GM18520 (cell line): Measurements from ENCODE around the gene IQCM.
"Not testable (repeated sequence)": the region's sequence is repeated elsewhere in the genome, so short reads cannot be mapped to it uniquely, and the experiment has no call there.

ENCODE experiments used
- ATAC-seq: cut with Tn5 transposase; IDR thresholded peaks from one replicate; pipeline ENCODE4 v1.9.1; 2021; ENCODE audit not compliant: unreplicated experiment

The IQCM gene

DNA sequence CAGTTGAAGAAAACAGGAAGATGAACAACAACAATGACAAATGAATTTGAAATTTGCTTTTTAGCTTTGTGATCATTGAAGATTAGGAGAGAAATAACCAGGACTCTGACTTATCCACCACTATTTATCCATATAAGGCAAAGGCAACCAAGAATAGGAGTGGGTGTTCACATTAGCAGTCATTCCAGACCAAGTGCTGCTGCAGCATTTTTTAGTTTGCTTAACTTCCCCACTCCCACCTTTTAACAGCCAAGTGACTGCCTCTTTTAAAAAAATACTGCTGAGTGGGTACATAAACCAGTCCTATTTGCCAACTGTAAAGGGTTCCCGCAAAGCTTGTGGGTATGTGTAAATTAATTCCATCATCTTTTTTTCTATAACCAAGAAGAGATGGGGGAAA is 230.9 kb downstream of the IQCM start:
- no peak for ATAC-seq

DNA sequence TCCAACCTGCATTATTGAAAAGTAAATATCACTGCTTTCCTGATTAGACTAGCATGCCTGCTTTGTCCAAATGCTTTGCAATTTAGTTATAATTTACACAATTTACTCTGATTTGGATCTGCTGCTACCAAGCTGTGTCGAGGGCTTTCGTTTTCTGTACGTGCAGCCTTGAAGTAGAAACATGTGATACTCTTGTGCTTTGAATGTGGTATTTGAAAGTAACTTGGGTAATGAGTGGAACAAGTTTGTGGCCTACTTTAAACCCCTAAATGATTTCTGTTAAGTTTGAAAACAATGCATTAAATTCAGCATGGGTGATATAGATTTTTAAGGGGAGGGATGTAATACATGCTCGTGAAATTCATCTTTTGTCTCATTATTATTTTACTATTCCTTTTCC is 240.7 kb downstream of the IQCM start:
- peak; percentile 73 for ATAC-seq

DNA sequence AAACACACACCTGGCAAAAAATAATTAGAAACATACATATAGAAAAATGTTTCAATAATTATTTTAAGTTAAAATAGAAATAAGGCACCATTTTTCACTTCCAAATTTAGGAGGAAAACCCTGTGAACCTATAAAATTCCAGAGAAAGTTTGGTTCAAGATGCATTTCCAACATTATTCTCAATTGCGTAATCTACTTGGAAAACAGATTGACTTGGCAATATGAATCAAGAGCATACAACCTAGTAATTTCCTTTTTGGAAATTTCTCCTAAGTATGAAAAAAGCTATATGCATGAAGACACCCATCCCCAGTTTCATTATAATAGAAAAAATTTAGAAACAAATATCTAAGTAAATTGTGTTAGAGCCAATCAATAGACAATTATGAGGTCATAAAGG is 242.9 kb downstream of the IQCM start:
- ATAC-seq = no peak

DNA sequence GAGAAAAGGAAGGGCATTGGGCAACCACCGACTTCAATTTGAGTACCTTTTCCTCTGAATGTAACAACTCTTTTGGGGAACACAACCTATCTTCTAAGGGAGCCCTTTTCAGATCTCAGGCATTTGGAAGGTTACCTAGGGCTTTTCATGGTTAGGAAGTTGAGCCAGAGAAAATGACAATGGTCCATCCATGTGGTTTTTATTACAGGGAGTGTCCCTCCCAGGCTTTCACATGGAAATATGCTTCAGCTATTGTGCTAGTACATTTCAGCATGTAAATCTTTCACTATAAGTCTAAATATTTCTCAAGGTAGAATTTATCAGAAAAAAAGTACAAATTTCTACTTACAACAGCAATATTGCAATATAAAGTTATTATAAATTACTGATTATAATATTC is 259.8 kb downstream of the IQCM start:
- no peak for ATAC-seq

DNA sequence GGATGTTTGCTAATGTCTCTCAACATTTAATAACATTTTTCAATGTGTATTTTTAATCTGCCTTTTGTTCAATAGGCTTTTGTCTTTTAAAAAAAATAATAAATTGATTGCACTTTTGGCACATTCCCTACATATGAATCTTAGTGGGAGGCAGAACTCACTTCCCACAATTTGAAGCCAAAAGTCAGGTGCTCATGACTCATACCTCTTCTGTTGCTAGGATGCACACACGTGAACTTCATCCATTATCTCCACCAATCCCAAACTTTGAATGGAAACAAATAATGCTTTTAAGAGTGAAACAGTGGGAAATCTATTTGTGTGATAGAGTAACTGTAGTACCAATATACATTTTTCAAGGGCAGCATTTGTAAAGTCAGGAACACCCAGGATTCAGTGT is 260.5 kb downstream of the IQCM start:
- no peak for ATAC-seq

DNA sequence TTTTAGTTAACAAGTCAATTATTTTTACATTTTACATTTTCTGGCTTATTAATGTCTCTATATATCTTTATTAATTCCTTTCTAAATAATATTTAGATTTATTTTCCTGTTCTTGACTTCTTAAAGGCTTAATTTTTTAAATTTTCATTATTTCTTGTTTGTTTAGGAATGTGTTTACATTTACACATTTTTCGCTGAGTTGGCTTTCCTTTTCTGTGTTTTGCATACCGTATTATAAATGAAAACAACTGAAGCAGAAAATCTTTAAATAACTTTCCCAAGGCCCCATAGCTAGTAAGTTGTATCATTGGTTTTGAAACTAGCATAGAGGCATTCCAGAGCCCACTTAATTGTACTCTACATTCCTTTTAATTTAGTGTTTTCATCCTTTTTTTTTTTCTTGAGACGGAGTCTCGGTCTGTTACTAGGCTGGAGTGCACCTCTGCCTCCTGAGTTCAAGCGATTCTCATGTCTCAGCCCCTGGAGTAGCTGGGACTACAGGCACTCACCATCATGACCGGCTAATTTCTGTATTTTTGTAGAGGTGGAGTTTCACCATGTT is 261.6 kb downstream of the IQCM start:
- no peak for ATAC-seq

DNA sequence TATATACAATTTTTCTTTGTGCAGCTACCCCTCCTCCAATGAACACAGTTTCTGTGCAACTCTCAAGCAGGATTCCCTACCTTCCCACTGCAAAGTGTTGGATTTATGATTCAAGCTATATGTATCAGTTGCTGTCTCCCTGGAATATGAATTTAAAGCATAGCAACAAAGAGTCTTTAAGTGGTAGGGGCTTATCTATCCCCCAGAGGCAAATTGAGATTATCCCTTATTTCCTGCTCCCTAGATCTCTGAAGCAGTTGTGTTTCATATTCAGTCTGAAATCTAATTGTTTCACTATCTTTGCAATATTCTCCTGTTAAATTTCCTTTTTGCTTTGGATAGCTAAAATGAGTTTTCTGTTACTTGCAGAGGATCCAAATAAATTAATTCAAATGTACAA is 263.0 kb downstream of the IQCM start:
- ATAC-seq = no peak

DNA sequence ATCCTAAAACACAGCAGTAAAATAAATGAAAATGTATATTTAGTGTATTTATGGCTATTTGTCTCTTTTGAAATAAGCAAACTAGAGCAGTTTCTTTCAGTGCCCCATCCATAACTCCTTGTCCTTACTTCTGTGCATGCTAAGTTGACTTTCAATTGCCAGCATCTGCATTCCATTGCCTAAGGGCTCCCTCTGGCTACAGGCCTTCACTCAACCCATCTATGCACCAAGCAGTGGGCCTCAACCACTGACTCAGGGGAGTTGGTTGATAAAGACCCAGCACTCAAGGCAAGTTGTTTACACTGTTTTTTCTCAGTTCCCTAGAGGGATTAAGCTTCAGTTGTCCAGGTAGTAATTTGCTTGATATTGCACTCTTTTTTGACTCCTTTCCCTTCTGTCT is 265.7 kb downstream of the IQCM start:
- ATAC-seq = no peak

DNA sequence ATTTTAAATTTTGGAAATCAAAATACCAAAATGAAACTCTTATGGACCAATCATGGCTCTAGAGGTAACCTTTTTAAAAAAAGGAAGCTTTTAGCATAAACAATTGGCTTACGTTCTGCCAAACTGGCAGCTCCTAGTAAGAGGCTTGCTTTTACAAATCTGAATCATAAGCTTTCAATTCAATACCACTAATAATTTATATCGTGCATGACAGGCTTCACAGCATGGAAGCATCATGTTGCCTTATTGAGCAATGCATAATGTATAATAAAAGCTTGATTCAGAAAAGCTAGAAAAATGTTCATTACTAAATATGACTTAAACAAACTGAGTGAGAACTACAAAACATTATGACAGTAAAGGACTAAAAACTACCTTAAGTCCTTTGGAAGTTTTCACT is 280.9 kb downstream of the IQCM start:
- no peak for ATAC-seq

DNA sequence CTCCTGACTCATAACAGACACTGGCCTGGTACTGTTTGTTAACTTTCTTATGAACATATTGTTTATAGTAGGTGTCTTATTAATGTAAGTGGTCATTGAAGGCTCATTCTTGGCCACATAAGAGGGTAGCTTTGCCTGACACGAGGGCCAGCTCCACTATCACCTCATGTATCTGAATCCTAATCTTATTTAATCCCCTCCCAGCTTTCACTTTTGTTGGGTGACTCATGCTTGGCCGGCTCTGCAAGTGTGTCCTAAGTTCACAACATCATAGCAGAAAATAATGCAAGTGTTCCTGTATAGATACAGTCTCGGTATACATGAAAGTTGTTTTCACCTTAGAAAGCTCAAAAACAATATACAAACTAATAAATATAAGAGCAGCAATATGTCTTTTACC is 283.8 kb downstream of the IQCM start:
- ATAC-seq = no peak

DNA sequence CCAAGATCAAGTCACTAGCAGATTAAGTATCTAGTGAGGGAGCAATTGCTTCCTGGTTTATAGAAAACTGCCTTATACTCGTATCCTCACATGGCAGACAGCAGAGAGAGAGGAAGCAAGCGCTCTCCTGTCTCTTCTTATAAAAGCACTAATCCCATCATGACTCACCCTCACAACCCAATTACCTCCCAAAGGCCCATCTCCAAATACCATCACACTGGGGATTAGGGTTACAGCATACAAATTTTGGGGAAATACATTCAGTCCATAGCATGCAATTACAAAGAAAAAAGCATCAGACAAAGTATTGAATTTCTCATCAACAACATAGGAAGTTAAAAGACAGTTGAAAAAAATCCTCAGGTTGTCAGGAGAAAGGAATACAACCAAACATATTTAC is 292.6 kb downstream of the IQCM start:
- no peak for ATAC-seq

DNA sequence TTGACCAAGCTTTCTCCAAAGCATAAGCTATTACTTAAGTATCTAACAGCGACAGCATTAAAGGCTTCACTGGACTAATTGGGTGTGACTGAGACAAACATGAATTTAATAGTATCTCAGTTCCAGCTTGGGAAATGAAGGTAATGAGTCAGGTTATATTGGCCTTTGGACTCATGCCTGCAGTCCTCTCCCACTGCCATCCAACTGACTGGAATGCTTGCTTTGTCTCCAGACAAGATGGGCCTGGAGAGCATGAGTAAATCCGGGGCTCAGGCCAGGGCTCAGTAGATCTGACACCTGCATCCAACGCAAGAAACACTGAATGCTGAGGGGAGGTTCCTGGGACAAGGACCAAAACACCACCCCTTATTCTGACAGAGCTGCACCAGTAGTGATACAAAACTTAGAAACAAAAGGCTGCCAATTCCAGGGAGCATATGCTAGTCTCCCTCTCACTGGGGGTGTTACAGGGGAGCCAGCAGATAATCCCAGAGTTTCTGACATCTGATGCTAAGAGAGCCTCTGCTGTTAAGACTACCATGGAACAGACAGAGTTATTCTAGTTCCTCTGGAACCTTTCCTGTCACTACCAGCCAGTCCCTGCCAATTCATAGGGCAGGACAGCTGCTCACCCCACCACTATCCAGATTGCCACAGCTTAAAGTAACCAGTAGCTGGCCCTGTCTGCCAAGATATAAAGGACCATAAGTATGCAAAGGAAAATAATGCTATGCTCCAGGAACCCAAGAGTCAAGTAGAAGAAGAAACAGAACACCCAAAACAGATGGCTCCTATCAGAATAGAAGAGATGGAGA is 293.8 kb downstream of the IQCM start:
- ATAC-seq = no peak

DNA sequence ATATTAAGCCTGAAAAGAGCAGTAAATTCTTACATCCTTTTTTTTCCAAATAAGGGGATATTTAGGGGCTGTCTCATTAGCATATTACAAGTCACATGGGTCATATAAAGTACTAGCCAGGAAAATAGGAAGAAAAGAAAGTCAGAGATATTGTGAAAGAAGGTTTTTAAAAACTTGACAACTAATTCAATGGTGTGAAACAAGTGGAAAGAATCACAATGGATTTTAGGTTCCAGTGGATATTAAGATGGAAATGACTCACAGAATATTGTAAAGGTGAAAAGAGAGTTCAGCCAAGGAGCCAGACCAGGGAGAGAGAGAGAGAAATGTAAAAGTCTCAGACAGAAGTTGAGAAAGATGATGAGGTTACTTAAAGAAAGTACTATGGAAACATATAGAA is 297.2 kb downstream of the IQCM start:
- ATAC-seq = no peak

DNA sequence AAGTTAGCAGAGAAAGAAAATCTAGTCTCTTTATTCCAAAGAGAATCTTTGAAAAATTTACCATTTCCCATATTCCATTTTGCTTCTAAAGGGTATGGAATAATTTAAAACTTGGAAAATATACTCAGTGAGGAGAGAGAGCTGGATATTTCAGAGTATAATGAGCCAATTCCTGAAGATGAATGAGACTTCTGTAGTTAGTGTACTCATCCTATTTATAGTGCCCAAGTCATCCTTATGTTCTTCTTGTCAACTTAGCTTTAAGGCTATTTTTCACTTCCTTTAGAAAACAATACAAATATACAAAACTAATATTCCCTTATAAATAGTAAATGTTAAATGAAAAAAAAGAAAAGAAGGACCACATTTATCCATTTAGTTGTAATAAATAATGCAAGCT is 302.6 kb downstream of the IQCM start:
- no peak for ATAC-seq

DNA sequence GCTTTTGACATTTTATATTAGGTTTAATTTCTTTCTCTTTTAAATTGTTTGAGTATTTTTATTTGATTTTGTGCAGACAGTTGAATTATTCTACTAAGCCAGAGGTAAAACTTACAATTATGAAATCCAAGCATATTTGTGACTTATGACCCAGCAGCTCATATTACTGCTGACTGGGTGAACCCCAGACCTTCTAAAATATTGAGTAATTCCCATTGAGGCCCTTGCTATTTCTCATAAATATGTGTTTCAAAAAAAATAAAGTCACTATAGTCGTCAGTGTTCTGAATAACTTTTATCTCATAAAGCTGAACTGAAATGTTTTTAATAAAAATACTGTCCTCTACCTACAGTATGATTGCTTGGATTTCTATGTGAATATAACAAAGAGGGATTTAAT is 303.1 kb downstream of the IQCM start:
- ATAC-seq = no peak

DNA sequence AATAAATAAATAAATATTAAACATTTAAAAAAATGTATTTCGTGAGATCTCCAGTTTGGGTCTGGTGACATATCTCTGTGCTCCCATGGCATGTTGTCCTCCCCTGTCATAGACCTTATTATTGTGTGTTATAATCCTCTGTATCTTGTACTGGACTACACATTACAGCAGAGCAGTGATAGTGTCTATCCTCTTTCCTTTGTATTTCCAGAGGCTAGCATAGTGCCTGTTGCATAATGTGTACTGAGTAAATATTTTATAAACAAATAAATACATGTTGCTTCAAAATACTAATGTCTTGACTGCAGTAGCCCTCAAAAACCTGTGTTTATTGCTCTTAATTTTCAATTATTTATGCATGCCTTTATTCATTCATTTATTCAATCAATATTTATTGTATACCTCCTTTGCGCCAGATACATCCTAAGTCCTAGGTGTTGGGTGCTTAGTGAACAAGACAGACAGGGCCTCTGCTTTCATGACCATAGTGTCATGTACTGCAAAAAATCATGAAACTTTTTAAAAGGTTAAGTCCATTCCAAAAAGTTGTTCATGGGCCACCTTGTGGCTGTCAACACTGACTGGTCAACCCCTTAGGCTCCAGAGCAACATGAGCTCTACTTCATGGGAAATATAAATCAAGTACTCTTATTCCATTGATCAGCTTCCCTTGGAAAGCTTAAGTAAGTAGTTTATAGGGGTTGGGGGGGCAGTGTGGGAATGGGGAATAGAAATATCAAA is 303.9 kb downstream of the IQCM start:
- no peak for ATAC-seq

DNA sequence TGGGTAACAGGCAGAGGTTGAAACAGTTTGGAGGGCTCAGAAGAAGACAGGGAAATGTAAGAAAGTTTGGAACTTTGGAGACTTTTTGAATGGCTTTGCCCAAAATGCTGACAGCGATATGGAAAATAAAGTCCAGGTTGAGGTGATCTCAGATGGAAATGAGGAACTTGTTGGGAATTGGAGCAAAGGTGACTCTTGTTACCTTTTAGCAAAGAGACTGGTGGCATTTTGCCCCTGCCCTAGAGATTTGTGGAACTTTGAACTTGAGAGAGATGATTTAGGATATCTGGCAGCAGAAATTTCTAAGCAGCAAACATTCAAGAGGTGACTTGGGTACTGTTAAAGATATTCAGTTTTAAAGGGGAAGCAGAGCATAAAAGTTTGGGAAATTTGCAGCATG is 308.3 kb downstream of the IQCM start:
- not testable (repeated sequence) for ATAC-seq

DNA sequence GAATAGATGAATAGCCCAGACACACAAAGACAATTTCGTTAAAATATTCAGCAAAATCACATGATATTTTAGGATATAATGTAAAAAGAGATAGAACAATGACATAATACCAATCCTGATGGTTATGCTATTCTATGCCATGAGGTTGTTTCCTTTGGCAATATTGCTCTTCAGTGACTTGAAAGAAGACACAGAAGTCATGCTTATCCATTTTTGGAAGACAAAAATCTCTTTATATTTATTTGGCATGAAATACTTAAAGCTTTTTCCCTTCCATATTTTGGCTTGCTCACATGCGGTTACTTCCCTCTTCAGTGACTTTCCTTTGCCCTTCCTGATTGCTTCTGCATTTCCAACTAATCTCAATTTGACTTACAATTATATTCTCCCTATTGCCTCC is 314.8 kb downstream of the IQCM start:
- ATAC-seq = no peak

DNA sequence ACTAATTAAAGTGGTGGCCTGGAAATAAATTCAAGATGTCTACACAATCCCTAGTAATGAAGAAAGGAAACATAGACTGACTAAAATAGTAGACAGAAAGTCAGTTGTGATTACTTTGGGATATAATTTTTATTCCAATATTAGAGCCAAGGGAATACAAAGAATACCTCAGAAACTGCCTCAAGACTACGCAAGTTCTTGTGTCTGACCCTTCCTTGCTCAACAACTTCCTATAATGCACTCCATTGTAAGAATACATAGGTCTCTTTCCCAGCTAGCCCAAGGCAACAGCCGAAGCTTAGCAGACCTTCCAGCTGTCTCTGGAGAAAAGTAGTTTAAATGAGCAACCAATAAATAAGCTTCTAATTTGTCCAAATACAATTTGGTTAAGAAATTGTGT is 315.9 kb downstream of the IQCM start:
- no peak for ATAC-seq

DNA sequence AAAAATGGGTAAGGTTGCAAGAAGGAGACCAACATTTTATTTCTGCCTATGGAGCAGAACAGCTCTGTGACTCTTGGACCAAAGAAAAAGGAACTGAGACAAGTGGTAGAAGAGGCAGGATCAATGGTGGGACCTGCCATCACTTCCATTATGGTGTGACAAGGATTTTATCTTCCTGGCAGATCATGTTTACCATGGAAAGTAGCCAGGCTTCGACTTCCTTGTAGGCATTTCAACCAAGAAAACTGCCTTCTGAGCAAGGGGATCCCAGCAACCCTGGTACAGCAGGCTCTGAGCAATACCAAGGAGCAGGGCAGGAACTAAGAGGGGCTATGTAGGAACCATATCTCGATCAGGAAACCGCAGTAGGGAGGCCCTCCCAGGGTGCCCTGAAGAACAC is 317.4 kb downstream of the IQCM start:
- ATAC-seq = no peak

DNA sequence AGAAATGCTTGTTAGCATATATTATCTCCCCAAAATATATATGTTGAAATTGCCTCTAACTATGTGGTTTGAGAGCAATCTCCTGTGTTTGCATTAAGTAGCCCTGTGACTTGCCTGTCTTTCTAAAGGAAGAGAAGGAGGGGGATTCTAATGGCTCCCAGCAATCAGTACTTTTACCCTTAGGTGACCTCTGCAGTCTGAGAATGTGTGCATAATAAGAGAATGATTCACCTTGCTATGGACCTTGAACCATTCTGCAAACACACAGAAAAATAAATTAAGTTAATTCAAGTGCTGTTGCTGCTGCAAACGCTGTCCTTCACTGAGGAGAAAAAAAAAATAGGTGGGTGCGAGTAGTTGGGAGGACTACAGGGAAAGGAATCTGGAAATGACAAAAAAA is 322.2 kb downstream of the IQCM start:
- ATAC-seq = no peak

DNA sequence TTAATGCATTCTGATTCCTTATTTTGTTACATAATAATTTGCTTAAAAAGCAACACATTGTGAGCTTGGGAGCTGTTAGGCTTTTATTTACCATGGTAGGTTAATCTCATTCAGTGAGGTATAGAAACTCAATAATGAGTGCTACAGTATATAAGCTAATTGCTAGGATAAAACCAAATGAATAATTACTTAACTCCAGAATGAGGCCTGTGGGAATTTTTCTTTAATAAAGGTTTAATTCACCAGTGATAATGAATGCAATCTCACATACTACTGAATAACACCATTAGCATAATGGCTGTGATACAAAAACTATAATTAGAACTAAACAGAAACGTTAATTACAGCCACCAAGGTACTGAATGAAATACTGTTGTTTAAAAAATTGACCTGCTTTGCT is 326.3 kb downstream of the IQCM start:
- no peak for ATAC-seq
